Right lung (tissue), 5 donors: ENCODE results near the gene HSP90AA1. TPM values are rescaled to one million over a fixed set of nuclear protein-coding genes. Genes with fewer than 3 reads are reported as not detected.
"Not testable (repeated sequence)": the region's sequence is repeated elsewhere in the genome, so short reads cannot be mapped to it uniquely, and the experiment has no call there.

Source experiments
- DNase-seq, 2 donors: peaks; one replicate each; pipeline ENCODE4 v3.0.0-alpha.2; 2013
- polyA plus RNA-seq, 5 donors: library from polyadenylated mRNA; unstranded; fragments of 120-200 nt; gene quantifications; one replicate each; pipeline versions ENCODE4 v1.2.1 to v1.2.3, GENCODE V29; 2013; ENCODE audit warnings: inconsistent platforms in 1 of 5, low replicate concordance in 1 of 5; ENCODE audit not compliant: insufficient read length in 5 of 5, insufficient read depth in 1 of 5

HSP90AA1 gene
- polyA plus RNA-seq, 5 donors = 569 to 779 (median 658) TPM

DNA sequence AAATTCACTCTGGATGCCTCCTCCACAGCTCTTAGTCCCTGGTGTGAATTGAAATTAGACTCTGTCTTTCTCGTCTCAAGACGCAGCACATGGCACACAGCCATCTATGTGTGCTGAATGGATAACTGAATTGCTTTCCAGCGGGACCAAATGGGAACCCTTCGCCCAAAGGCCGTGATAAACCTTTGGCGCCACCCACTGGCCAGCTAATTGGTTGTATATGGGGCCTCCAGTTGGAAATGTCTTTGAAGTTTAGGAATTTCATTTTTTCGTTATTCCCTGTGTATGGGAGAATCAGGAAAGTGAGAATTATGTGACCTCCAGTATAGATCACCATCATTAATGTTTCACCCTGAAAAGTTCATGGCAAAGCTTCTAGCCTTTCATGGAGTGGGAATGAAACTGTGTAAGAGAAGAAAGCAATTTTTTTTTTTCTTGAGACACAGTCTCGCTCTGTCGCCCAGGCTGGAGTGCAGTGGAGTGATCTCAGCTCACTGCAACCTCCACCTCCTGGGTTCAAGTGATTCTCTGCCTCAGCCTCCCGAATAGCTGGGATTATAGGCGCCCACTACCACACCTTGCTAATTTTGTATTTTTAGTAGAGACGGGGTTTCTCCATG, 9.8 kb upstream of the HSP90AA1 start:
- peak; percentile 78 to 83 for DNase-seq

DNA sequence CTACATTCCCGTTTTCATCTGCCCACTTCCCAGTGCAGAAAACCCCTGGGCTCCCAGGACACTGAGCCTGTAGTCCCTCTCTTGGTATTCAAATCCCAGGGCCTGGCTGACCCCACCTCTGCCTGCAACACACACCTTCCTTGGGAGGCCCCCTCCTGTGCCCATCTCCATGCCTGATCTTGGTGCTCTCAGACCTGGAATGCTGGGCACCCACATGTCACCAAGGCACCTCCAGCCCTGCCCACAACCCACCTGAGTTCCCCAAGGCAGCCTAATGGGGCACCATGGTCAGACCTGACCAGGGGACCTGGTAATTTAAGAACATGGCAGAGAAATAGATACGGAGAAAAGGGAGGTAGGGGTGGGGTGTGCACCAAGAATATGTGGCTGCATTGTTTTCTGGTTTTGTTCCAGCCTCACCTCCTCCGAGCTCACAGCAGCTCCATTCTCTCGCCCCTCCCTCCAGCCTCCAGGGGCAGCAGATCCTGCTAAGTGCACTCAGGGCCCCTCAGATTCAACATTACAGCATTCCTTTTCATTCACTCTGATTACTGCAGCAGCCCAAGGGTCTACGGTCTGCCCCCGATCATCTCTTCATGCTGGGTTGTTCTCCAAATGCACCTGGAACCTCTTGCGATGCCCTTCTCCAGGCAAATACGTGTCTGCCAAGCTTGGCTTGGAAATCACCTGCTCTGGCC, 9.2 kb upstream of the HSP90AA1 start:
- DNase-seq = no peak

DNA sequence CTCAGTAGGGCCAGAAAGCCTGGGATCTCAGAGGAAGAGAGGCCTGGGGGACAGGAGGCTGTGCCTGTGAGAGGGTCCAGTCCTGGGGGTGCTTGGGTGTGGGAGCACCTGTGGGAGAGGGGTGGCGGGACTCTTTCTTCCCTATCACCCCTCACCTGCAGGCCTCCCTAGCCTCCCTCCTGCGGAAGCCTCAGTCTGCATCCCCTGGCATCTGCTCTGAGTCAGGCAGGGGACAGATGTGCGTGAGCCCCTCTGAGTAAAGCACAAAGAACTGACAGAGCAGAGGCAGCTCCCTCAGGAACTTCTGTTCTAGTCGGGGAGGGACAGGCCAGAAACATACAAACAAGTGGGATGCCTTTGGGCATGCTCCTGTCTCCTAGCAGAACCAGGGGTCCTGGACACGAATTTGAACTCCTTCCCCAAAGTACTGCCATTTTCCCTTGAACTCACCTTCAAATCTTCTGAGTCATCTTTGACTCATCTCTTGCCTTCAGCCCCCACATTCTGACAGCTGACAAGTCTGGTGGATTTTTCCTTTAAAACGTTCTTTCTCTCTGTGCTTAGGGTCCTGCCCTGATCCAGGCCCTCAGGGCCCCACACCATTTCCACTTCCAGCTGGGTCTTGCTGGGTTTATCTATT, 8.5 kb upstream of the HSP90AA1 start:
- DNase-seq = no peak

DNA sequence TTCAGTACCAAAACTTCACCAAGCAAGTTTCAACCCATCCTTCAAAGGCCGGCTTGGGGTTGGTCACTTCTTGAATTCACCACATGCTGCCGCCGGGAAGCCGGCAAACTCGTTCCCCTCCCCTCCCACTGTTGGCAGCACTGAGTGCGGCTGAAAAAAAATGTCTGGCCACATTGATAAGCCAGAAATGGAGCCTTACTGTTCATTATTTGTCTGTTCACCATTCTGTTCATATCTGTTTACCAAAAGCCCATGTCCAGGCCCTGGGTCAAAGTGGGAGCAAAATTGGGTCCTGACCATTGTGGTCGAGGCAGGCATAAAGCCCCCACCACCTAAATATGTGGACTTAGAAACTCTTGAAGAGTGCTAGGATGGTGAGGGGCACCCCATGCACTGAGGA, 7.3 kb upstream of the HSP90AA1 start:
- DNase-seq = no peak

DNA sequence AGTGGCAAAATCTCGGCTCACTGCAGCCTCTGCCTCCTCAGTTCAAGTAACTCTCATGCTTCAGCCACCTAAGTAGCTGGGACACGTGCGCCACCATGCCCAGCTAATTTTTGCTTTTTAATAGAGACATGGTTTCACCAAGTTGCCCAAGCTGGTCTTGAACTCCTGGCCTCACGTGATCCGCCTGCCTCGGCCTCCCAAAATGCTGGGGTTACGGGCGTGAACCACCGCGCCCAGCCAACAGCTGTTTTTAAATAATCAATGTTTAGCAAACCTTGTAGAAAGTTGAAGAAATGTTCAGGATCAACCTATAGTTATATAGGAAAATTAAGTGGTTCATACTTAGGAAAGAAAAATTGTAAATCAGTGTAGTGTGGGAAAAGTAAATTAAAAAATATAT, 6.0 kb upstream of the HSP90AA1 start:
- no peak for DNase-seq

DNA sequence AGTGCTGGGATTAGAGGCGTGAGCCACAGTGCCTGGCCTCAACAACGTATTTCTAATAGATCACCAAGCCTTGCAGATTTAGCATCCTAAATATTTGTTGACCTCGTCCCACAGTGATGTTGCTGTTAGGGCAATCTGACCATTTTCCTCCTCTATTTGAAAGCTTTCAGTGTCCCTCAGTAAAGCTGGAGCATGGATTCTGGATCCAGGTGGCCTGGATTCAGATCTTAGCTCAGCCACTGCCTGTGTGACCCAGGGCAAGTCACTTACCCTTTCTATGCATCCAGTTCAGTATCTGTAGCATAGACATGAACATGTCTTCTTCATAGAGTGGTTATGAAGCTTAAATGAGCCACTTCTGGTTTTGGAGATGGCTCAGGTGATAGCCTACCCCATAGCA, 3.9 kb upstream of the HSP90AA1 start:
- no peak for DNase-seq

DNA sequence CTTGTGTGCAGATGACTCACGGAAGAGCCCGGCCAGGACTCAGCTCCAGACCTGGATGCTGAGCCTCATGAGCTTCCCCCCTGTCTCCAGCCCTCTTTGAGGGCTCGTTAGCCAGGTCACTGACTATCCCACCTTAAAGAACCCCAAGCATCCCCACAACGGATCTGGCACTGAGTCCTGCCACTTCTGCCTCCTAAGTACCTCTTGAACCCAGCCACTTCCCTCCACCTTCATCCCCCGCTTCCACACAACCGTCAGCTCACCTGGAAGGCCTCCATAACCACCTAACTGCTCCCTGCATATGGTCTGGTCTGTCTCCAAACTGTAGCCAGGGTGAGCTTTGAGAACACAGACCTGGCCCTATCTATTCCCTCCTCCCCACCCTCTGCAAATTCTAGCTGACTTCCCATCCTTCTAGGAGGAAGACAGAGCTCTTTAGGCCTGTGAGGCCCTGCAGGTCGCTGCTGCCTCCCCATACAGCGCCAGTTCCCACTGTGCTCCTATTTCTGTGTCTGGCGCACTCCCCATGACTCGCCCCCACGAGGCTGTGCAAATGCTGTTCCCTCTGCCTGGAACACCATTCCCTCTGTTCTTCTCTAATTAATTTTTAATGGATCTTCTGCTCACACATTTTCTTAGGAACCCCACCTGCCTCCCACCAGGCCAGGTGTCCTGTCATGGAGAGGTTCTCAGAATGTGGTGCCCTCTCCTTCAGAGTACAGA, 2.9 kb upstream of the HSP90AA1 start:
- DNase-seq = no peak

DNA sequence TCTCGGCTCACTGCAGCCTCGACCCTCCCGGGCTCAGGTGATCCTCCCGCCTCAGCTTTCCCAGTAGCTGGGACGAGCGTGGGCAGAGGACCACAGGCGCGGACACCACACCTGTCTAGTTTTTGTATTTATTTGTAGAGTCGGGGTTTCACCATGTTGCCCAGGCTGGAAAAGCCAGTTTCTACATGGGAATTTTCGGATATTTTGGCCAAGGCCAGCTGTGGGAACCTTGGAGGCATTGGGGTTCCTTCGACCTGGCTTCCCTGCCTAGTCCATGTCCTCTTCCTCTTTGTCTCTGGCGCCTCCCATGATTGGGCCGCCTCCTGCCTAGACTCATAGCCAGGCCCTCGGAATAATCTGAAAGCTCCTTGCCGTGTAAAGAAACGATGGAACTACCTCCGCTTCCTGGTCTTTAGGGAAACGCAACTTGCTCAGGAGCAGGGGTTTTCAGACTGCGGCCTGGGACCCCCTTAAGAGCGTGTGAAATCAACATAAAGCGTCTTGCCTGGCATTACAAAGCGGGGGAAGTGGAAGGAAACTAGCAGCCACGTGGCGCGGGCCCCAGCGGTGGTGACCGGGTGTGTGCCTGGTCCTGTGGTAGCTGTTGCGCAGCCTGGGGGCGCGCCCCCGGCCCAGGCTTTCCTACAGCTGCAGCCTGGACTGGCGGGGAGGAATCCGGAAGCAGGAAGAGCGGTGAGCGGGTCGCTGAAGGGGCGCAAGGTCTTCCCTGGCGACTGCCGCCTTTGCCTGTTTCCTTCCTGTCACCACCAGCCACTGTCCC, 1.4 kb upstream of the HSP90AA1 start:
- peak; percentile 55 to 57 for DNase-seq

DNA sequence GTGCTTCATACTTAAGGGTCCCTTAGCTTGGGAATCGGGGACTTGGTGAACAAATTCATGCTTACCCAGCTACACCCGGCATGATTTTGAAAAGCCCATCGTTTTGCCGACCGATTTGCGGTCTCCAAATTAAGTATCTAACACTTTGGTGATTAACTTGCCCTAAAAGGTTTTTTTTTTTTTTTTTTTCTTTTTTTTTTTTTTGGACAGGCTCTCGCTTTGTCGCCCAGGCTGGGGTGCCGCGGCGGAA, 843 bp upstream of the HSP90AA1 start:
- no peak for DNase-seq

DNA sequence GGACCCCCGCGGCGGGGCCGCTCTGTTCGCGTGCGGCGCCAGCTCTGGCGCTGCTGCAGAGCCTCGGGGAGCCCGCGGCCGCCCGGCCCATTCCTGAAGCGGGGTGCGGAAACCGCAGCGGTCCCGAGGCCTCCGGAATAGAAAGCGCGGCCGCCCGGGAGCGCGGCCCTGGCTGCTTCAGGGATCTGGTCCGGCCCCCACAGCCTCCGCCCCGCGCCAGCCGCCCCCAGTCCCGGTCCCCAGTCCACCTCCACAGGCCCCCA, 204 bp downstream of the HSP90AA1 start:
- no peak for DNase-seq

DNA sequence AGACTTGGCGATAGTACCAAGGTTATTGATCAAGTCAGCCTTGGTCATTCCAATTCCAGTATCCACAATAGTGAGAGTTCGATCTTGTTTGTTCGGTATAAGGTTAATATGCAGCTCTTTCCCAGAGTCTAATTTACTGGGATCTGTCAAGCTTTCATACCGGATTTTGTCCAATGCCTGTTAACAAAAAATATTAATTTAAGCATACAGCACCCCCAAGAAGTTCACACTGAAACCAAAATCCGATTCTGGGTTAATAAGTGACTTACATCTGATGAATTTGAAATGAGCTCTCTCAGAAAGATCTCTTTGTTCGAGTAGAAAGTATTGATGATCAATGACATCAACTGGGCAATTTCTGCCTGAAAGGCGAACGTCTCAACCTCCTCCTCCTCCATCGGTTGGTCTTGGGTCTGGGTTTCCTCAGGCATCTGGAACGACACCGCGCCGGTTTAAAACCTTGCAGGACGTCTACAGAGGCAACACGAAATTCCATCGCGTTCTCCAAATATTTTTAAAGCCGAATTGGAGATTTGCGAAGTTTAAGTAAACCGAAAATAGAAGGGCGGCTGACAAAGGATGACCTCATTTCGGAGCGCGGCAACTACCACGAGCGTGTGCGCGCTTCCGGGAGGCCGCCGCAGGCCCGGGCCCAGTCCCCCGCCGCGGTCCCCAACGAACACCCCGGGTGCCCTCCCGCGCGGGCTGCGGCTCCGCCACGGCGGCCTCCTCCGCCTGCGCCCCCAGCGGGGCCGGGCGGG, 716 bp downstream of the HSP90AA1 start:
- peak; percentile 55 to 57 for DNase-seq

DNA sequence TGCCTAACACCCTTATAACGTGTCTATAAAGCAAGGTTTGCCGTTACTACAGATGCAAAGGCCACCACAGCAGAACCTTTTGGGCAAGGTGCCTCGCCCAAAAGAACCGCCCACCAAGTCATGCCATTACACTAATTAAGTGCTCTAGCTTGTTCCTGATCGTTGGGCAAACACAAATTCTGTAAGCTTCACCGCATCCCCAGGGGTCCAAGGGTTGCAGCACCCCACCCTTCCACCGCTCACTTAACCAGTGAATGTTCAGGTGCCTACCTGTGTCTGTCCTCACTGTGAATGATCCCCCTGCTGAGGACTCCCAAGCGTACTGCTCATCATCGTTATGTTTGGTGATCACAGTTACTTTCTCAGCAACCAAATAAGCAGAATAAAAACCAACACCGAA, 1.4 kb downstream of the HSP90AA1 start:
- no peak for DNase-seq

DNA sequence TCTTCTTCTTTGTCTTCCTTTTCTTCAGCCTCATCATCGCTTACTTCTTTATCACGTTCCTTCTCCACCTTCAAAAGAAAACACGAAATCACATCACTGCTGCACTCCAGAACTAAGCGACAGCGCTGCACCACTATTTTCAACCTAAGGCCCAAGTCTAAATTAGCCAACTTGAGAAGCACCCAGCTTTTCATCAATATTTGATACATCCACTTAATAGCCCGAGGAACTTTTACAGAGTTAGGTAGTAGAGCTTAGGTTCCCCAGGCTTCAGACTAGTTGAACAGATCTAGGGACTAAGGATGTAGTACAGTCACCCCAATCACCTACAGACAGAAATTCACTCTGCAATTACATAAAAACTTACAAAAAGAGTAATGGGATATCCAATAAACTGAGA, 1.9 kb downstream of the HSP90AA1 start:
- no peak for DNase-seq

DNA sequence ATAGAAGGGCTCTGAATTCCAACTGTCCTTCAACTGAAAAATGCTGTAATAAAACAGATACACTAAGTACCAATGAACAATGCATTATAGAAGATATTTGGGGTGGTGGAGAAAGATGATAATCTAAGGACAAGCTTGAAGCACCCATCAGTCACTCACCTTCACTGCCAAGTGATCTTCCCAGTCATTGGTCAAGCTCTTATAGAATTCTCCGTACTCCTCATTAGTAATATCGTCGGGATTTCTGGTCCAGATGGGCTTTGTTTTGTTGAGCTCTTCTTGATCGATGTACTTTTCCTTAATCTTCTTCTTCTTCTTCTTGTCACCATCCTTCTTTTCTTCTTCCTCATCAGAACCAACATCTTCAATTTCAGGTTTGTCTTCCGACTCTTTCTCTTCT, 2.3 kb downstream of the HSP90AA1 start:
- DNase-seq = not testable (repeated sequence)

DNA sequence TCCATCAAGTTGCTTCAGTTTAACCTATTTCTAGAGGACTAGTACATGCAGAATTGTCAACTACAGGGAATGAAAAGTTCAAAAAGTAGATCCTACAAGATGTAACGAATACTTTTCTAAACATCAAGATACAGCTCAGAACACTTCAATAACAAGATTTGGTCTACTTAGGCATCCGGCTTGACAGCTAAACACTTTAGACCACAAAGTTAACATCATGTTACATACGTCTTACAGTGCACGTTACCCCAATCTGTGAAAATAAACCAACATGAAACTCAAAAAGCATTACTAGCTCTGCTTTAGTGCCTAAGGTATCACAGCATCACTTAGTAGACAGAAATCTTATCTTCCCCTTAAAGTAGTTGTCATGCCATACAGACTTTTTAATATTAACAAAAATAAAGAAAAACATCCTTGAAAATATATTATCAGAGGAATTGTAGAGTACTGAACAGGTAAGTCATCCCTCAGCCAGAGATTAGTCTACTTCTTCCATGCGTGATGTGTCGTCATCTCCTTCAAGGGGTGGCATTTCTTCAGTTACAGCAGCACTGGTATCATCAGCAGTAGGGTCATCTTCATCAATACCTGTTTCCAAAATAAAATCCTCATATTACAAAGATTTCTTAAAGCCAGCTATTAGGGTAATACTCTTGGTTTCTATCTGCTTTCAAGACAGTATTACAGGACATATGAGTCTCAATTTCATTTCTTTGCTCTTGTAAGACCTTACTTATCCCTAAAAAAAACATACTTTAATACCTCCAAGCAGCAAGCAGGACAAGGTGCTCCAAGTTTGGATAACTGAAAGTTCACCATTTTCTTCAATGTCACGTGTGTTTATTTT, 5.4 kb downstream of the HSP90AA1 start:
- DNase-seq = no peak

DNA sequence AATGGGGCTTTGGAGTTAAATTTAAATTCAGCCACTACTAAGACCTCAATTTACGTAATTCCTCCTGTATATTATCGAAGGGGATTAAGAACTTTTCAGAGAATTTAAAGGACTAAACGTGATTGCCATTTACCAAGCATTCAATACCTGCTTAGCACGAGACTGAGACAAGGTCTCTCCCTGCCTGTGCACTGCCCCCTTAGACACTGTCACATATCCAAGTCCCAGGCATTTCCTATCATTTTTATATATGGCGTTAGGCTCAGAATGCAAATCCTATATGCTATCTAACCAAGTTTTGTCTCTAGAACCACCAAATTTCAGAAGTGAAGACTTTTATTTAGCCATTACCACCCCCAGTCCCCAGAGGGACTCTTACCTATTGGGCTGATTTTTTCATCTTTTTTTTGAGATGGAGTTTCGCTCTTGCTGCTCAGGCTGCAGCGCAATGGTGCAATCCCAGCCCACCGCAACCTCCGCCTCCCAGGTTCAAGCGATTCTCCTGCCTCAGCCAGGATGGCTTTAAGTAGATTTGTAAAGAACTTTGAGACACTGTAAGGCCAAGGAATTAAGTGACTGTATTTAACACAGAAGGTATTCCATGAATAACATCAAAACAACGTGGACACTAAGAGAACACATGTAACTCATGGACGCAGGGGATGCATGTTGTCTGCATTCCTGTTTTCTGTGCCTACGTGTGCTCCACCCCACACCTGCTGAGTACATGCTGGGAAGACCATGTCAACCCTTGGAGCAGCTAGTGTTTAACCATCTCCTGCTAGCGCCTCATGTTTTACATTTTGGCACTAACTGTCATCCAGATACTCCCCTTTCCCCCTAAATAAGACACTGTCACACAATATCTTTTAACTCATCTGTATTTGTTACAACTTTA, 6.4 kb downstream of the HSP90AA1 start:
- DNase-seq = no peak

DNA sequence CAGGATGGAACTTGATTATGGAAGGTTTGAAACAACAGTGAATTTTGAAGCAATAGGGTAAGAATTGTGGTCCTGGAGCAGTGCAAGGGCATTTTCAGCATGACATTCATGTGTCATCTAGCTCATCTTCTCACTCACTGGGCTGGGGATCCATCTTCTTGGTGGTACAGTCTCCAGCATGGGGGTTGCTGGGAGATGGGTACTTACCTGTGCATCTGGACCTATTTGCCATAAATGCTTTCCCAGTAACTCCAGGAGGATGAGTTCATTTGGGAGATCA, 7.2 kb downstream of the HSP90AA1 start:
- no peak for DNase-seq

DNA sequence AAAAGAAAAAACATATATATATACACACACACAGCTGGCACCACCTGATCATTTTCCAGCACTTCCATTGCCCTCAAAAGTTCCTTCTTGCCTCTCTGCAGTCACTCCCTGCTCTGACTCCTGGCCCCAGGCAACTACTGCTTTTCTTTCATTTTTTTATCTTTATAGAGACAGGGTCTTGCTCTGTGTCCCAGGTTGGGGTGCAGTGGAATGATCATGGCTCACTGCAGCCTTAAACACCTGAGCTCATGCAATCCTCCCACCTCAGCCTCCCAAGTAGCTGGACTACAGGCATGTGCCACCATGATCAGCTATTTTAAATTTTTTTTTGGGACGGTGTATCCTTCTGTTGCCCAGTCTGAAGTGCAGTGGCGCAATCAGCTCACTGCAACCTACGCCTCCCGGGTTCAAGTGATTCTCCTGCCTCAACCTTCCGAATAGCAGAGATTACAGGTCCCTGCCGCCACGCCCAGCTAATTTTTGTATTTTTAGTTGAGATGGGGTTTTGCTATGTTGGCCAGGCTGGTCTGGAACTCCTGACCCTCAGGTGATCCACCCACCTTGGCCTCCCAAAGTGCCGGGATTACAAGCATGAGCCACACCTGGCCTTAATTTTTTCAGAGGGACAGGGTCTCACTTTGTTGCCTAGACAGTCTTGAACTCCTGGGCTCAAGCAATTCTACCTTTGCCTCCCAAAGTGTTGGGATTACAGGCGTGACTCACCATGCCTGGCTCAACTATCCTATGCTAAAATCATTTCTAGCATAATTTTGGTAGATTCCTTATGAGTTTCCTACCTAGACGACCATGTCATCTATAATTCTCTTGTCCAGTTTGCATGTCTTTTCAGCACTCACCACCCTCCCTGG, 7.8 kb downstream of the HSP90AA1 start:
- no peak for DNase-seq

DNA sequence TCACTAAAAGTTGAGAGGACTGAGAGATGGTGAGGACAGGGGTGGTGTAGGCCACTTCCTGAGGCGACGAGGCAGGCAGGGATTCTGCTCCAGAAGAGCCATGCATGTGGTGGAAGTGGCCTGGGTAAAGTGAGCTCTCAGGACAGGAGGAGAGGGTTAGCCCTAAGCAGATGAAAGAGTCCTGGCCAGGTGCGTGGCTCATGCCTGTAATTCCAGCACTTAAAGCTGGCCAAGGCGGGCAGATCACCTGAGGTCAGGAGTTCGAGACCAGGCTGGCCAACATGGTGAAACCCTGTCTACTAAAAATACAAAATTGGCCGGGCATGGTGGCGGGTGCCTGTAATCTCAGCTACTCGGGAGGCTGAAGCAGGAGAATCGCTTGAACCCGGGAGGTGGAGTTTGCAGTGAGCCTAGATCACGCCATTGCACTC, 8.5 kb downstream of the HSP90AA1 start:
- DNase-seq = not testable (repeated sequence)
